H9 (cell line): ENCODE data around the gene BMP8A. TPM values are rescaled to one million over a fixed set of nuclear protein-coding genes. Genes with fewer than 3 reads are reported as not detected.

Source experiments
- DNase-seq: peaks from one replicate; pipeline ENCODE4 v3.0.0-alpha.2; 2017
- H2AFZ ChIP-seq: one replicate; pipeline ENCODE4 v1.6.1; 2013; ENCODE audit warnings: mild to moderate bottlenecking, low read length, control low read depth, moderate library complexity
- H2AK5ac ChIP-seq: 2 replicates; pipeline ENCODE4 v1.6.1; 2013; ENCODE audit warnings: low read length, control low read depth, mixed read lengths; ENCODE audit not compliant: insufficient read length
- H2BK120ac ChIP-seq: one replicate; pipeline ENCODE4 v1.6.1; 2013; ENCODE audit warnings: low read depth, mild to moderate bottlenecking, low read length, control low read depth, inconsistent platforms; ENCODE audit not compliant: poor library complexity, severe bottlenecking
- H2BK12ac ChIP-seq: 2 replicates; pipeline ENCODE4 v1.6.1; 2013; ENCODE audit warnings: low read length, control low read depth, mixed read lengths, low read depth; ENCODE audit not compliant: insufficient read length
- H2BK15ac ChIP-seq: 2 replicates; pipeline ENCODE4 v1.6.1; 2013; ENCODE audit warnings: low read depth, low read length, control low read depth
- H2BK20ac ChIP-seq: one replicate; pipeline ENCODE4 v1.6.1; 2013; ENCODE audit warnings: low read depth, mild to moderate bottlenecking, low read length, control low read depth, inconsistent platforms; ENCODE audit not compliant: poor library complexity, severe bottlenecking
- H2BK5ac ChIP-seq: 2 replicates; pipeline ENCODE4 v1.6.1; 2013; ENCODE audit warnings: low read length, control low read depth, mixed read lengths; ENCODE audit not compliant: insufficient read length
- H3K14ac ChIP-seq: 2 replicates; pipeline ENCODE4 v1.6.1; 2013; ENCODE audit warnings: low read length, control low read depth; ENCODE audit not compliant: insufficient read depth
- H3K18ac ChIP-seq: 2 replicates; pipeline ENCODE4 v1.6.1; 2013; ENCODE audit warnings: low read depth, mild to moderate bottlenecking, mixed read lengths, low read length, control low read depth; ENCODE audit not compliant: insufficient read length
- H3K23ac ChIP-seq: 2 replicates; pipeline ENCODE4 v1.6.1; 2013; ENCODE audit warnings: low read length, control low read depth, mixed read lengths, low read depth; ENCODE audit not compliant: insufficient read length
- H3K23me2 ChIP-seq: 2 replicates; pipeline ENCODE4 v1.6.1; 2013; ENCODE audit warnings: low read depth, mild to moderate bottlenecking, mixed read lengths, low read length, control low read depth; ENCODE audit not compliant: insufficient read length, poor library complexity, severe bottlenecking
- H3K27ac ChIP-seq: 2 replicates; pipeline ENCODE4 v1.5.1; 2013; ENCODE audit warnings: low read length, control low read depth, mixed read lengths, low read depth; ENCODE audit not compliant: insufficient read length
- H3K27me3 ChIP-seq: 2 replicates; pipeline ENCODE4 v1.6.1; 2013; ENCODE audit warnings: low read length, control low read depth, inconsistent platforms; ENCODE audit not compliant: insufficient read depth
- H3K4ac ChIP-seq: 2 replicates; pipeline ENCODE4 v1.6.1; 2013; ENCODE audit warnings: low read depth, mild to moderate bottlenecking, control low read depth, inconsistent platforms, low read length, moderate library complexity
- H3K4me1 ChIP-seq: 2 replicates; pipeline ENCODE4 v1.6.1; 2013; ENCODE audit warnings: low read length, control low read depth, inconsistent platforms; ENCODE audit not compliant: insufficient read depth
- H3K4me2 ChIP-seq: 2 replicates; pipeline ENCODE4 v1.6.1; 2013; ENCODE audit warnings: low read length, control low read depth, mixed read lengths; ENCODE audit not compliant: insufficient read length, insufficient read depth
- H3K56ac ChIP-seq: 2 replicates; pipeline ENCODE4 v1.6.1; 2013; ENCODE audit warnings: low read depth, mild to moderate bottlenecking, mixed read lengths, low read length, control low read depth; ENCODE audit not compliant: insufficient read length
- H3K79me1 ChIP-seq: 2 replicates; pipeline ENCODE4 v1.6.1; 2013; ENCODE audit warnings: low read depth, mild to moderate bottlenecking, moderate library complexity, low read length, control low read depth, inconsistent platforms; ENCODE audit not compliant: insufficient read depth, poor library complexity, severe bottlenecking
- H3K79me2 ChIP-seq: 2 replicates; pipeline ENCODE4 v1.6.1; 2013; ENCODE audit warnings: low read length, control low read depth, inconsistent platforms; ENCODE audit not compliant: insufficient read depth
- H3K9ac ChIP-seq: 2 replicates; pipeline ENCODE4 v1.6.1; 2013; ENCODE audit warnings: low read length, control low read depth, mixed read lengths; ENCODE audit not compliant: insufficient read length; ENCODE audit errors: extremely low read depth
- H3K9me3 ChIP-seq: one replicate; pipeline ENCODE4 v1.6.1; 2013; ENCODE audit warnings: low read depth, low read length, inconsistent platforms; ENCODE audit not compliant: control insufficient read depth
- H3T11ph ChIP-seq: one replicate; pipeline ENCODE4 v1.6.1; 2013; ENCODE audit warnings: mild to moderate bottlenecking, low read length, control low read depth, inconsistent platforms
- H4K20me1 ChIP-seq: one replicate; pipeline ENCODE4 v1.6.1; 2013; ENCODE audit not compliant: control insufficient read depth, insufficient read length, insufficient read depth
- H4K5ac ChIP-seq: 2 replicates; pipeline ENCODE4 v1.6.1; 2013; ENCODE audit warnings: low read depth, mild to moderate bottlenecking, mixed read lengths, low read length, control low read depth; ENCODE audit not compliant: insufficient read length
- H4K8ac ChIP-seq: replicated peaks from 2 replicates; pipeline ENCODE4 v1.6.1; 2013; ENCODE audit warnings: low read length, control low read depth, mixed read lengths, low read depth; ENCODE audit not compliant: insufficient read length
- H4K91ac ChIP-seq: 2 replicates; pipeline ENCODE4 v1.6.1; 2013; ENCODE audit warnings: low read depth, mild to moderate bottlenecking, moderate library complexity, mixed read lengths, low read length, control low read depth; ENCODE audit not compliant: insufficient read length
- H3K27ac Mint-ChIP-seq, 3 experiments: 2 replicates in 2 of 3; 3 replicates in 1 of 3; pipeline ENCODE4 v1.8.0; 2020 to 2021; ENCODE audit warnings: mixed read lengths in 3 of 3, mild to moderate bottlenecking in 1 of 3, moderate library complexity in 1 of 3
- H3K27me3 Mint-ChIP-seq: 2 replicates; pipeline ENCODE4 v1.8.0; 2021; ENCODE audit warnings: low read depth, mild to moderate bottlenecking, moderate library complexity, mixed read lengths
- H3K36me3 Mint-ChIP-seq, 3 experiments: 2 replicates in 2 of 3; 3 replicates in 1 of 3; pipeline ENCODE4 v1.8.0; 2020 to 2021; ENCODE audit warnings: low read depth in 3 of 3, mixed read lengths in 3 of 3; ENCODE audit not compliant: insufficient read depth in 1 of 3
- H3K4me1 Mint-ChIP-seq, 2 experiments: 2 replicates each; pipeline ENCODE4 v1.8.0; 2020; ENCODE audit warnings: mixed read lengths in 2 of 2
- H3K4me3 Mint-ChIP-seq, 2 experiments: 2 replicates in 1 of 2; 3 replicates in 1 of 2; pipeline ENCODE4 v1.8.0; 2020 to 2021; ENCODE audit warnings: mild to moderate bottlenecking in 2 of 2, mixed read lengths in 2 of 2, moderate library complexity in 1 of 2
- H3K9me3 Mint-ChIP-seq, 2 experiments: 2 replicates in 1 of 2; 3 replicates in 1 of 2; pipeline ENCODE4 v1.8.0; 2020; ENCODE audit warnings: mild to moderate bottlenecking in 2 of 2, mixed read lengths in 2 of 2, moderate library complexity in 1 of 2
- CTCF ChIP-seq: fragments of 200-600 bp; sonication (generic); conservative IDR thresholded peaks from 3 replicates; pipeline ENCODE4 v1.8.0; 2021; ENCODE audit warnings: antibody characterized with exemption, mild to moderate bottlenecking
- WGBS: extraction: QIAGEN DNeasy Blood & Tissue Kit; methylation state at CpG from one replicate; pipeline ENCODE4 v1.1.7; 2013; ENCODE audit warnings: missing lambda C conversion rate, low lambda C conversion rate, mixed read lengths; ENCODE audit not compliant: insufficient read length; ENCODE audit errors: extremely low coverage; 5-methylcytosine and 5-hydroxymethylcytosine counted together
- total RNA-seq: library from RNA; stranded (reverse); gene quantifications from 2 replicates; pipeline ENCODE4 v1.2.1, GENCODE V29; 2021

The BMP8A gene
- total RNA-seq, 1 experiment from 2014 or later: 0.52 TPM

DNA sequence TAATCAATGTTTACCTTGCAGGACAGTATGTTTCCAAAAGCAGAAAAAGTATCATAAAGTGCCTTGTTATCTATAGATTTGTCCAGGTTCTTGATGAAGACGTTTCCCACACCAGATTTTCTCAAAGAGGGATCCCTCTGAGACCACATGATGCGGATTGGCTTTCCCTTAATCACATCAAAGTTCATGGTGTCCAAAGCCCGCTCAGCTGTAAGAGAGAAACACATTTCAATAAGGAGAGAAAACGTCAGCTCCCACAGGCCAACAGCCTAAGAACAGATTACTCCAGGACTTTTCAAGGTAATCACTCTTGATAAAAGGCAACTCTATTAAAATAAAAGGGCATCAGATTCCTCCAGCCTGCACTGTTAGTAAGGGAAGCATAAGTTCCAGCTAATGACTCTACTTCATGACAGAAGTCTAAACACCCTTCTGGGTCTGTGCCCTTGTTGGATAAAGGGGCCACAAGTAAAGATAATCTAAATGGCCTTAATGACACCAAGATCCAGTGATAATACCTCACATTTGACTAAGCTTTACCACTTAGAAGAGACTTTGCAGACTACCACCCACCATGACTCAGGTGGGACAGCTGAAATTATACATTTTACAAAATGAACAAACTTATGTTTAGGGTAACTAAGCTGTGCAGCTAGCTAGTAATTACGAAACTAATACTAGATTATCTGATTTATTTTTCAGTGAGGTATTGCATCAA, 81.1 kb downstream of the BMP8A start:
- no peaks in the 10 kb centered on the region for H3K9me3 Mint-ChIP-seq
- H4K8ac ChIP-seq: no peak overlapping the region
- H3K79me2 ChIP-seq: peaks cover 32% of the 10 kb centered on the region; the same call in 1 of the 2 replicates
- peaks cover 26 to 27% of the 10 kb centered on the region in 2 experiments for H3K4me1 Mint-ChIP-seq
- no peaks in the 10 kb centered on the region for H3K9me3 ChIP-seq
- H3K4me3 Mint-ChIP-seq: peak overlapping the region in 1 of 2 experiments; percentile 85; a peak in 2 of 5 replicates
- H3K18ac ChIP-seq: no peak overlapping the region
- no peaks in the 10 kb centered on the region for H3K79me1 ChIP-seq
- no peak overlapping the region for H3K27ac Mint-ChIP-seq
- H3K27me3 Mint-ChIP-seq: no peaks in the 10 kb centered on the region
- no peak overlapping the region for H2AK5ac ChIP-seq
- H3K56ac ChIP-seq: no peak overlapping the region
- H2BK20ac ChIP-seq: no peak overlapping the region
- H3K27me3 ChIP-seq: no peaks in the 10 kb centered on the region
- H2BK120ac ChIP-seq: no peak overlapping the region
- WGBS: no CpG with 5 or more reads among the region's 5 CpGs
- peaks cover 3% of the 10 kb centered on the region for H3K4me1 ChIP-seq
- no peak overlapping the region for H3T11ph ChIP-seq
- H4K5ac ChIP-seq: no peak overlapping the region
- H3K36me3 Mint-ChIP-seq: peaks cover 59 to 81% (median 75%) of the 10 kb centered on the region in 3 experiments
- H2BK5ac ChIP-seq: no peak overlapping the region
- H2BK15ac ChIP-seq: no peak overlapping the region
- H3K23me2 ChIP-seq: peaks cover 14% of the 10 kb centered on the region
- DNase-seq: no peak
- TF ChIP-seq CTCF: no peak
- no peak overlapping the region for H3K14ac ChIP-seq
- H2BK12ac ChIP-seq: no peak overlapping the region
- no peak overlapping the region for H3K23ac ChIP-seq
- no peaks in the 10 kb centered on the region for H4K20me1 ChIP-seq
- H4K91ac ChIP-seq: no peak overlapping the region
- no peak overlapping the region for H3K4ac ChIP-seq
- H3K27ac ChIP-seq: no peak overlapping the region
- H2AFZ ChIP-seq: no peak overlapping the region
- H3K4me2 ChIP-seq: no peak overlapping the region
- H3K9ac ChIP-seq: no peak overlapping the region
